ENCODE data around the gene MAP6D1. TPM values are rescaled to one million over a fixed set of nuclear protein-coding genes. Genes with fewer than 3 reads are reported as not detected.
"Not testable (repeated sequence)": the region's sequence is repeated elsewhere in the genome, so short reads cannot be mapped to it uniquely, and the experiment has no call there.

MAP6D1 gene
- total and polyA plus RNA-seq, 12 donors = 0.27 to 3.0 (median 1.7) TPM; not detected in 2

GRCh38 chr3:183789826-183790225 lies 35.6 kb downstream of the MAP6D1 start:
- H3K9me3 ChIP-seq (replicated peaks in 1 of 3) = no peaks in the 10 kb centered on the region
- no peaks in the 10 kb centered on the region for H3K4me1 ChIP-seq (replicated peaks in 1 of 2)
- H3K27ac ChIP-seq = no peak overlapping the region
- no peaks in the 10 kb centered on the region for H3K27me3 ChIP-seq
- WGBS, 4 donors = 94 to 98% (median 96%) methylated on average over 4 of the region's 4 CpGs
- H3K4me3 ChIP-seq = no peak overlapping the region
- intact Hi-C loops (cut with DNase I) = no loop called here
- TF ChIP-seq CTCF (IDR thresholded peaks at IDR 0.05) (no peak), POLR2A (IDR thresholded peaks at IDR 0.05) (no peak)
- DNase-seq = no peak
- H3K36me3 ChIP-seq (replicated peaks in 1 of 2) = peaks cover 0 to 42% of the 10 kb centered on the region in 2 donors

- intact Hi-C loops (cut with DNase I); H3K27ac ChIP-seq; H3K9me3 ChIP-seq (replicated peaks in 1 of 3); H3K27me3 ChIP-seq; H3K4me3 ChIP-seq: not testable (repeated sequence)
- 75 to 88% (median 77%) methylated on average over 10 of the region's 10 CpGs for WGBS, 4 donors
- DNase-seq = peak in 2 of 7 donors; percentile 26 to 39
- peaks cover 0 to 14% of the 10 kb centered on the region in 2 donors for H3K4me1 ChIP-seq (replicated peaks in 1 of 2)
- H3K36me3 ChIP-seq (replicated peaks in 1 of 2) = peaks cover 0 to 38% of the 10 kb centered on the region in 2 donors
These were observed 40.9 kb downstream of the MAP6D1 start for GRCh38 chr3:183784503-183784902.

- Histone ChIP-seq H3K36me3 (replicated peaks in 1 of 2) (peaks cover 0 to 54% of the 10 kb centered on the region in 2 donors), H3K9me3 (replicated peaks in 1 of 3) (no peaks in the 10 kb centered on the region), H3K27ac (peak overlapping the region in 1 of 5 donors; percentile 4), H3K4me3 (no peak overlapping the region), H3K27me3 (no peaks in the 10 kb centered on the region), H3K4me1 (replicated peaks in 1 of 2) (peaks cover 0 to 14% of the 10 kb centered on the region in 2 donors)
- intact Hi-C loops (cut with DNase I) = no loop called here
- no peak for TF ChIP-seq POLR2A (IDR thresholded peaks at IDR 0.05)
- TF ChIP-seq CTCF (IDR thresholded peaks at IDR 0.05) = no peak
- WGBS, 4 donors = 65 to 73% (median 70%) methylated on average over 7 of the region's 7 CpGs
- DNase-seq = no peak
These were observed 42.7 kb downstream of the MAP6D1 start for GRCh38 chr3:183782576-183783276.

GRCh38 chr3:183781246-183781645 lies 44.1 kb downstream of the MAP6D1 start:
- TF ChIP-seq CTCF (IDR thresholded peaks at IDR 0.05) (no peak), POLR2A (IDR thresholded peaks at IDR 0.05) (no peak)
- Histone ChIP-seq H3K27ac (no peak overlapping the region), H3K4me3 (no peak overlapping the region), H3K36me3 (replicated peaks in 1 of 2) (peaks cover 0 to 51% of the 10 kb centered on the region in 2 donors), H3K27me3 (no peaks in the 10 kb centered on the region), H3K9me3 (replicated peaks in 1 of 3) (no peaks in the 10 kb centered on the region), H3K4me1 (replicated peaks in 1 of 2) (peaks cover 0 to 14% of the 10 kb centered on the region in 2 donors)
- intact Hi-C loops (cut with DNase I) = no loop called here
- DNase-seq = no peak
- WGBS, 4 donors = 90 to 96% (median 95%) methylated on average over 6 of the region's 6 CpGs

Data from adrenal gland (tissue), 12 donors.